ENCODE data around the gene ZNF79.

DNA sequence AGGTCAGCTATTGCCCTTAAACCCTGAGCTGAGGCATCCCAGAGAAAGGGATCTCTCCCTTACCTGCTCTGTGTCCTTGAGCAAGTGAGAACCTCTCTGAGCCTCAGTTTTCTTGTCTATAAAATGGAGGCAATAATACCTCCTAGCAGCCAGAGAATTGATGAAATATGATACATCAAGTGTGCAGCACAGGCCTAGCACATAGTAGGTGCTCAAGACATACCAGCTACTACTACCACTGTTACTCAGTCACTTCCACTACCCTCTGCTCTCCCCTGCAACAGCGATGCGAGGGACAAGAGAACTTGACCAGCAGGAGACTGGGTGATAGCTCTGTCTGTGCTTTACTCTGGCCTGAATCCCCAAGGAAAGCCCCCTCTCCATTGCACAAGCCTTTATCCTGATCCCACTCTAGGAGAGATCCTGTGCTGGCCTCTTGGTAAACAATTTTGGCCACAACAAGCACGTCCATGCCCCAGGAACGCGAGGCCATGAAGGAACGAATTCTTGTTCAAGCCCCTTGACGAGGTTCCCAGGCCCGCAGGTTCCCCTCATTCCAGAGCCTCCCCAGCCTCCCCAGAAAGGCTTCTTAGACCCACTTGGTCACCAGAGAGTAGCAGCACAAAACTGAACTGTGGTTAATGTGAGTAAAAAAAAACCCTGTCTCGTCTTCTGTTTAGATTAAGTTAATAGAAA lies 66.5 kb downstream of the ZNF79 start:
- TF ChIP-seq, protein P1, sequence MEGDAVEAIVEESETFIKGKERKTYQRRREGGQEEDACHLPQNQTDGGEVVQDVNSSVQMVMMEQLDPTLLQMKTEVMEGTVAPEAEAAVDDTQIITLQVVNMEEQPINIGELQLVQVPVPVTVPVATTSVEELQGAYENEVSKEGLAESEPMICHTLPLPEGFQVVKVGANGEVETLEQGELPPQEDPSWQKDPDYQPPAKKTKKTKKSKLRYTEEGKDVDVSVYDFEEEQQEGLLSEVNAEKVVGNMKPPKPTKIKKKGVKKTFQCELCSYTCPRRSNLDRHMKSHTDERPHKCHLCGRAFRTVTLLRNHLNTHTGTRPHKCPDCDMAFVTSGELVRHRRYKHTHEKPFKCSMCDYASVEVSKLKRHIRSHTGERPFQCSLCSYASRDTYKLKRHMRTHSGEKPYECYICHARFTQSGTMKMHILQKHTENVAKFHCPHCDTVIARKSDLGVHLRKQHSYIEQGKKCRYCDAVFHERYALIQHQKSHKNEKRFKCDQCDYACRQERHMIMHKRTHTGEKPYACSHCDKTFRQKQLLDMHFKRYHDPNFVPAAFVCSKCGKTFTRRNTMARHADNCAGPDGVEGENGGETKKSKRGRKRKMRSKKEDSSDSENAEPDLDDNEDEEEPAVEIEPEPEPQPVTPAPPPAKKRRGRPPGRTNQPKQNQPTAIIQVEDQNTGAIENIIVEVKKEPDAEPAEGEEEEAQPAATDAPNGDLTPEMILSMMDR (IDR thresholded peaks at IDR 0.05; ENCODE audit: control extremely low read depth in 1 of 3, insufficient read depth in 1 of 3, low read depth in 1 of 3, low read length in 3 of 3), result no peak
- TF ChIP-seq RAD21 (IDR thresholded peaks at IDR 0.05 in 1 of 2, conservative IDR thresholded peaks at IDR 0.05 in 1 of 2; ENCODE audit: low read depth in 2 of 2, low read length in 2 of 2) (no peak), TBP (IDR thresholded peaks at IDR 0.05; ENCODE audit: low read depth, low read length) (no peak), EP300 (IDR thresholded peaks at IDR 0.05; ENCODE audit: borderline replicate concordance in 1 of 2, low read depth in 2 of 2, low read length in 2 of 2) (no peak), CEBPB (IDR thresholded peaks at IDR 0.05; ENCODE audit: low read depth, low read length) (no peak), SIX5 (IDR thresholded peaks at IDR 0.05; ENCODE audit: low read depth, low read length) (no peak), FOSL1 (IDR thresholded peaks at IDR 0.05; ENCODE audit: insufficient read depth, low read depth, low read length) (no peak), POLR2AphosphoS5 (IDR thresholded peaks at IDR 0.05; ENCODE audit: low read depth, low read length) (no peak), POLR2A (IDR thresholded peaks at IDR 0.05; ENCODE audit: control extremely low read depth in 1 of 2, low read depth in 2 of 2, low read length in 2 of 2) (no peak), HDAC2 (IDR thresholded peaks at IDR 0.05; ENCODE audit: borderline replicate concordance in 1 of 2, low read depth in 2 of 2, low read length in 2 of 2) (no peak), JUND (IDR thresholded peaks at IDR 0.05; ENCODE audit: low read length) (no peak)

All from H1 (cell line).